HL-60 (cell line): ENCODE measurements around the gene MTCH1.

ENCODE experiments used
- DNase-seq, 2 experiments: peaks; one replicate each; pipeline ENCODE4 v3.0.0-alpha.2; 2010 to 2020; ENCODE audit warnings: low read depth in 1 of 2, low spot score in 1 of 2
- H3K27ac ChIP-seq: fragments of 250-450 bp; sonication (Bioruptor Pico); replicated peaks from 2 replicates; pipeline ENCODE4 v1.5.1; 2020; ENCODE audit warnings: mild to moderate bottlenecking, moderate library complexity
- H3K27me3 ChIP-seq: fragments of 250-450 bp; sonication (Bioruptor Pico); 2 replicates; pipeline ENCODE4 v1.5.1; 2021; ENCODE audit warnings: mild to moderate bottlenecking, moderate library complexity; ENCODE audit not compliant: insufficient read depth, poor library complexity, severe bottlenecking
- H3K4me3 ChIP-seq: replicated peaks from 2 replicates; pipeline ENCODE4 v1.5.1; 2011; ENCODE audit warnings: mild to moderate bottlenecking, control low read depth, low read length; ENCODE audit not compliant: insufficient read depth
- CTCF ChIP-seq: IDR thresholded peaks from one replicate; pipeline ENCODE4 v1.5.1; 2011; ENCODE audit warnings: low read length, control low read depth, inconsistent platforms; ENCODE audit not compliant: insufficient read depth
- GABPA ChIP-seq: IDR thresholded peaks from 2 replicates; pipeline ENCODE4 v1.6.1; 2012; ENCODE audit warnings: low read depth
- POLR2AphosphoS5 ChIP-seq: IDR thresholded peaks from 2 replicates; pipeline ENCODE4 v1.6.1; 2012; ENCODE audit warnings: low read depth
- REST ChIP-seq: IDR thresholded peaks from 2 replicates; pipeline ENCODE4 v1.6.1; 2012; ENCODE audit warnings: low read depth; ENCODE audit not compliant: insufficient replicate concordance
- SPI1 ChIP-seq: IDR thresholded peaks from 2 replicates; pipeline ENCODE4 v1.6.1; 2012; ENCODE audit warnings: low read depth, mild to moderate bottlenecking, borderline replicate concordance

Gene MTCH1

DNA sequence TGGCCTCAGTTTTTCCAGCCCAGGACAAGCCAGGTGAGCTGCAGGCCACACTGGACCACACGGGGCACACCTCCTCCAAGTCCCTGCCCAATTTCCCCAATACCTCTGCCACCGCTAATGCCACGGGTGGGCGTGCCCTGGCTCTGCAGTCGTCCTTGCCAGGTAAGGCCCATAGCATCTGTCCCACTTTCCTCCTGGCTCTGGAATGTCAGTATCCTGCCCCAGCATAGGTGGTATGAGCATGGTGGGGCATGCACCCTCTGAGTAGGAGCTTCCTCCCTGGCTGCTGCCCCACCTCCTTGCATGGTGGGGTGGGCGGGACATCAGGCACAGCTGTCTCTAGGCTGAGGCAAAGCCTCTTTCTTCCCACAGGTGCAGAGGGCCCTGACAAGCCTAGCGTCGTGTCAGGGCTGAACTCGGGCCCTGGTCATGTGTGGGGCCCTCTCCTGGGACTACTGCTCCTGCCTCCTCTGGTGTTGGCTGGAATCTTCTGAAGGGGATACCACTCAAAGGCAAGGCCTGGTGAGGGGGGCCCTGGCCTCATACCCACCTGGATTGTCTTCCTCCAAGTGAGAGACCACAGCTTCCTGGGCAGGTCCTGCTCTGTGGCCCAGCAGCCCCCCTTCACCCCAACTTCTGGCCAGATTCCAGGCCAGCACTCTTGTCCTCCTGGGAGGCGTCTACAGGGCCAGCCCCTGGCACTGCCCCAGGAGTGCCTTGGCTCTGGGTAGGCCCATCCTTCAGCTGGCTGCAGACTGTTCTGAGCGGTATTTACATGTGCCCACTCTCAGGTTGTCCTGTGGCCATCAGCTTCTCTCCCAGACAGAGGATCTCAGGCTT lies 22.3 kb downstream of the MTCH1 start:
- H3K27me3 ChIP-seq, result no peaks in the 10 kb centered on the region
- TF ChIP-seq SPI1, result no peak
- TF ChIP-seq CTCF, result no peak
- TF ChIP-seq POLR2AphosphoS5, result no peak
- no peak for TF ChIP-seq REST
- no peak for TF ChIP-seq GABPA
- DNase-seq, result peak in 1 of 2 experiments; percentile 29
- H3K27ac ChIP-seq, result peak overlapping the region; percentile 36
- H3K4me3 ChIP-seq, result no peak overlapping the region

DNA sequence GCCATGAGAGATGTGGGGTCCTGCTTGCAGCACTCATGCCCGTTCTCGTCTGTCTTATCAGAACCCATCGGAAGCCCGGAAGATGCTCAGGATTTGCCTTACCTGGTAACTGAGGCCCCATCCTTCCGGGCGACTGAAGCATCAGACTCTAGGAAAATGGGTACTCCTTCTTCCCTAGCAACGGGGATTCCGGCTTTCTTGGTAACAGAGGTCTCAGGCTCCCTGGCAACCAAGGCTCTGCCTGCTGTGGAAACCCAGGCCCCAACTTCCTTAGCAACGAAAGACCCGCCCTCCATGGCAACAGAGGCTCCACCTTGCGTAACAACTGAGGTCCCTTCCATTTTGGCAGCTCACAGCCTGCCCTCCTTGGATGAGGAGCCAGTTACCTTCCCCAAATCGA lies 23.1 kb downstream of the MTCH1 start:
- Histone ChIP-seq H3K27ac (peak overlapping the region; percentile 36), H3K27me3 (no peaks in the 10 kb centered on the region), H3K4me3 (no peak overlapping the region)
- TF ChIP-seq SPI1, result peak; percentile 84
- no peak for TF ChIP-seq CTCF
- TF ChIP-seq GABPA, result peak; percentile 47; the same call in 1 of the 2 replicates
- no peak for TF ChIP-seq POLR2AphosphoS5
- peak; percentile 95 to 98 for DNase-seq

- Histone ChIP-seq H3K27me3 (peaks cover 2% of the 10 kb centered on the region), H3K27ac (no peak overlapping the region), H3K4me3 (no peak overlapping the region)
- no peak for DNase-seq
- TF ChIP-seq REST, result no peak
- no peak for TF ChIP-seq GABPA
- no peak for TF ChIP-seq POLR2AphosphoS5
- TF ChIP-seq CTCF, result no peak
- no peak for TF ChIP-seq SPI1
These were observed 24.3 kb downstream of the MTCH1 start for GRCh38 chr6:36961441-36962435.
